ENCODE data around the gene FEZF1. TPM values are rescaled to one million over a fixed set of nuclear protein-coding genes. Genes with fewer than 3 reads are reported as not detected.
"Not testable (repeated sequence)": the region's sequence is repeated elsewhere in the genome, so short reads cannot be mapped to it uniquely, and the experiment has no call there.

Gene FEZF1
- total RNA-seq, 1 donor: not detected

- TF ChIP-seq CTCF (IDR thresholded peaks at IDR 0.05; ENCODE audit: insufficient read depth, low read depth, low read length): no peak
- H3K4me3 ChIP-seq (ENCODE audit: low read depth, low read length): no peak overlapping the region
- no peak for DNase-seq (ENCODE audit: low read depth)
These were observed 5.9 kb downstream of the FEZF1 start for GRCh38 chr7:122298618-122299017.

- H3K4me3 ChIP-seq (ENCODE audit: low read depth, low read length): no peak overlapping the region
- no peak for DNase-seq (ENCODE audit: low read depth)
- no peak for TF ChIP-seq CTCF (IDR thresholded peaks at IDR 0.05; ENCODE audit: insufficient read depth, low read depth, low read length)
These were observed 6.4 kb downstream of the FEZF1 start for GRCh38 chr7:122298131-122298530.

- no peak overlapping the region for H3K4me3 ChIP-seq (ENCODE audit: low read depth, low read length)
- TF ChIP-seq CTCF (IDR thresholded peaks at IDR 0.05; ENCODE audit: insufficient read depth, low read depth, low read length): no peak
- no peak for DNase-seq (ENCODE audit: low read depth)
These were observed 13.4 kb downstream of the FEZF1 start for GRCh38 chr7:122291189-122291588.

GRCh38 chr7:122290476-122290875, 14.1 kb downstream of the FEZF1 start:
- DNase-seq (ENCODE audit: low read depth): no peak
- no peak overlapping the region for H3K4me3 ChIP-seq (ENCODE audit: low read depth, low read length)
- TF ChIP-seq CTCF (IDR thresholded peaks at IDR 0.05; ENCODE audit: insufficient read depth, low read depth, low read length): no peak

GRCh38 chr7:122289426-122289825, 15.1 kb downstream of the FEZF1 start:
- TF ChIP-seq CTCF (IDR thresholded peaks at IDR 0.05; ENCODE audit: insufficient read depth, low read depth, low read length): no peak
- DNase-seq (ENCODE audit: low read depth): no peak
- H3K4me3 ChIP-seq (ENCODE audit: low read depth, low read length): no peak overlapping the region

- H3K4me3 ChIP-seq (ENCODE audit: low read depth, low read length): peak overlapping the region; percentile 37
- DNase-seq (ENCODE audit: low read depth): not testable (repeated sequence)
These were observed 19.9 kb downstream of the FEZF1 start for GRCh38 chr7:122284608-122285007.

- TF ChIP-seq CTCF (IDR thresholded peaks at IDR 0.05; ENCODE audit: insufficient read depth, low read depth, low read length): no peak
These were observed 31.4 kb downstream of the FEZF1 start for GRCh38 chr7:122273117-122273516.

More at GRCh38 chr7:122273117-122273516, 31.4 kb downstream of the FEZF1 start:
- H3K4me3 ChIP-seq (ENCODE audit: low read depth, low read length): no peak overlapping the region
- DNase-seq (ENCODE audit: low read depth): no peak

Measured in fibroblast of villous mesenchyme (primary cell).